GM18520 (cell line): ENCODE data around the gene LAMB1.

ENCODE experiments used
- ATAC-seq: cut with Tn5 transposase; IDR thresholded peaks from one replicate; pipeline ENCODE4 v1.9.1; 2021; ENCODE audit not compliant: unreplicated experiment

Gene LAMB1

GRCh38 chr7:107949443-107949935 lies 53.5 kb downstream of the LAMB1 start:
- ATAC-seq = no peak

- no peak for ATAC-seq
Measured at GRCh38 chr7:107948645-107949442, 54.1 kb downstream of the LAMB1 start.

GRCh38 chr7:107946881-107947280 lies 56.1 kb downstream of the LAMB1 start:
- no peak for ATAC-seq

GRCh38 chr7:107946451-107946850 lies 56.5 kb downstream of the LAMB1 start:
- ATAC-seq = no peak

- ATAC-seq = no peak
Measured at GRCh38 chr7:107945332-107945731, 57.6 kb downstream of the LAMB1 start.

GRCh38 chr7:107944411-107945169 lies 58.4 kb downstream of the LAMB1 start:
- ATAC-seq = no peak

- ATAC-seq = no peak
Measured at GRCh38 chr7:107943018-107943417, 59.9 kb downstream of the LAMB1 start.

GRCh38 chr7:107940951-107941350 lies 62.0 kb downstream of the LAMB1 start:
- ATAC-seq = no peak

- ATAC-seq = no peak
Measured at GRCh38 chr7:107939573-107940489, 63.1 kb downstream of the LAMB1 start.

GRCh38 chr7:107938456-107939250 lies 64.3 kb downstream of the LAMB1 start:
- ATAC-seq = no peak

GRCh38 chr7:107937531-107937930 lies 65.4 kb downstream of the LAMB1 start:
- no peak for ATAC-seq

- ATAC-seq = no peak
Measured at GRCh38 chr7:107936312-107936711, 66.6 kb downstream of the LAMB1 start.

GRCh38 chr7:107934991-107935770 lies 67.8 kb downstream of the LAMB1 start:
- no peak for ATAC-seq

GRCh38 chr7:107933386-107934013 lies 69.5 kb downstream of the LAMB1 start:
- ATAC-seq = no peak

GRCh38 chr7:107932805-107933204 lies 70.2 kb downstream of the LAMB1 start:
- ATAC-seq = no peak

GRCh38 chr7:107931740-107932515 lies 71.0 kb downstream of the LAMB1 start:
- no peak for ATAC-seq

GRCh38 chr7:107926481-107926880 lies 76.5 kb downstream of the LAMB1 start:
- ATAC-seq = no peak

GRCh38 chr7:107924841-107925504 lies 78.0 kb downstream of the LAMB1 start:
- ATAC-seq = peak; percentile 87
